Measurements from ENCODE around the gene FSIP1. TPM values are rescaled to one million over a fixed set of nuclear protein-coding genes. Genes with fewer than 3 reads are reported as not detected.
"Not testable (repeated sequence)": the region's sequence is repeated elsewhere in the genome, so short reads cannot be mapped to it uniquely, and the experiment has no call there.

The FSIP1 gene
- 0.51 TPM for polyA plus RNA-seq (2013, experiment 1 of 2; ENCODE audit: insufficient read length)
- polyA plus RNA-seq (2013, experiment 2 of 2; ENCODE audit: insufficient read length), result 1.4 TPM

DNA sequence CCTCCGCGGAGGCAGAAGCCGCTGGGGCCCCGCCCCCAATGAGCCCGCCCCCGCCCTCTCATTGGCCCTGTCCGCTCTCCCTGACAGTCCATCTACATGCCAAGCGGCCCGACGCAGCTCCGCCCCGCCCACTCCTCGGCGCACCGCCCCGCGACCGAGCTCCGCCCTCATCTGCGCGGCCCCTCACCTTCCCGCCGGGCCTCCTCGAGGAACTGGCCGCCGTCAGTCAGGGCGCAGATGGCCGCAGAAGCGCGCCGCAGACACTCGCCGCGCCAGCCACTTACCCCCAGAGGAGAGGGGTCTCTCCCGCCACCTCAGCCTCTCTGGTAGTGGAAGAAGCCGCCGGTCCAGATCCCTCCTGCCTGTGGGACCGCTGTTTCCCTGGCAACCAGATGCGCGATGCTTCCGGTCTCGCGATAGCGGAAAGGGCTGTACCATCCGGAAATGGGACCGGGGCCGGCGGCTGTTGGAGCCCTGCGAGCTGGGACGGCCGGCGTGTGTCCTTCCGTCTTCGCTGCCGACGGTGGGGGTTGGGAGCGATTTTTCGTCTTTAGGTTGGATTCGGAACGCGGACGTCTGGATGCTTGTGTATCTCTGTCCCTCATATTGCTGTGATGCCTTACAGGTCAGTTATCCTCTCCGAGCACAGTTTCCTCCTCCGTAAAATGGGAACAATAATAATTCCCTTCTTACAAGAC, at the start of gene FSIP1:
FSIP1 (minus strand) TSS at position 401 of the 698 bp plus-strand sequence. CDS start 6,317 bp downstream, outside the sequence.
- DNase-seq, result peak; percentile 98

- DNase-seq, result no peak
Measured at GRCh38 chr15:39830166-39830565, 47.5 kb upstream of the FSIP1 start.

DNA sequence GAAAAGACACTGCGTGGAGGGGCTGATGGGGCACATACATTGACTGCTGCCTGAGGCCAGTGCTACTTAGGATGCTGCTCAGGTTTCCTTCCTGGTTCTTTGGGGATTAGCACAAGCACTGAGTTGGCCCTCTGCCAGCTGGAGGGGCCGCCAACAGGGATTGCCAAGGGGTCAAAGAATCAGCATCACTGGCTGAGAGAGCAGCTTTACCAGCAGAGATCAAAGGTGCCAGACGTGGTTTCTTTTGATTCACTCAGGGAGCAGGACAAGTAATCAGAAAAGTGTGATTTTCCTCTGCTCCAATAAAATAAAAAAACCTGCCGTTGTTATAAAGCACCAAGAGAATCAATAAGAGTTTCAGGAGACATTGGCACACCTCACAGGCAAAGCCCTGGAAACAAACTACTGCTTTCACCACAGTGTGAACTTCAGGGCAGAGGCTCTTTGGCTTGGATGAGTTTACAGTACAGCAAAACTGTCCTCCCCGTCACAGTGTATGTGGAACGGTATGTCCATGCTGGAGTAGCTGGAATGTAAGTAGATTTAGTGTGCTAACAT, 45.8 kb upstream of the FSIP1 start:
- DNase-seq, result peak; percentile 64

GRCh38 chr15:39826975-39827374, 44.3 kb upstream of the FSIP1 start:
- no peak for DNase-seq

DNA sequence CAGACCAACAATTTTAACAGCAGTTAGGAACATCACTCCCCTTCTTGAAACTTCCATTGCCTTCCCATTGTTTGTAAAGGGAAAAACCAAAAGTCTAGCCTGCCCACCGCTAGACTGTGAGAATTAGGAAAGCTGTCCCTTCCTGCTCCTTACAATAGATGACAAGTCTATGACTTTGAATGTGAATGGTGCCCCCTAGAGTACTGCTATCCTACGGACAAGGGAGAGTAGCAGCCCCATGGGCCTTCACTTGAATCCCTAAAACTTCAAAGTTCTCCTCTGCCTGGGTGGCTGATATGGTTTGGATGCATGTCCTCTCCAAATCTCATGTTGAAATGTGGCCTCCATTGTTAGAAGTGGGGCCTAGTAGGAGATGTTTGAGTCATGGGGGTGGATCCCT, 41.0 kb upstream of the FSIP1 start:
- DNase-seq, result no peak

GRCh38 chr15:39820050-39820602, 37.5 kb upstream of the FSIP1 start:
- no peak for DNase-seq

DNA sequence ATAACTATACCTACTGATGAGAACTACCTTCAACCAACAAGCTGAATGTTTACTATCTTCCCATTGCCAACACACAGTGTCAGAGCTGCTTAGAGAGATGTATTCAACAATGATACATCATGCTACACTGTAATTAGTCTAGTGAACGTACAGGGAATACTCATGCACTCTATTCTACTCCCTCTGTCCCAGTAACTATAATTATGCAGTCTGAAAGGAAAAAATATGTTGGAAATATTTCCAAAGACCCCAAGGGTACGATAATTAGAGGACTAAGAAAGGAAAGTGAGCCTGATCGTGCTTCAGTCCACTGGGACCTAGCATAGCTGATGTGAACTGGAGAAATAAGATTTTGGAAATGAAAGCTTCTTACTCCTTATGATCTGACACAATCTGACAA, 36.9 kb upstream of the FSIP1 start:
- DNase-seq, result no peak

DNA sequence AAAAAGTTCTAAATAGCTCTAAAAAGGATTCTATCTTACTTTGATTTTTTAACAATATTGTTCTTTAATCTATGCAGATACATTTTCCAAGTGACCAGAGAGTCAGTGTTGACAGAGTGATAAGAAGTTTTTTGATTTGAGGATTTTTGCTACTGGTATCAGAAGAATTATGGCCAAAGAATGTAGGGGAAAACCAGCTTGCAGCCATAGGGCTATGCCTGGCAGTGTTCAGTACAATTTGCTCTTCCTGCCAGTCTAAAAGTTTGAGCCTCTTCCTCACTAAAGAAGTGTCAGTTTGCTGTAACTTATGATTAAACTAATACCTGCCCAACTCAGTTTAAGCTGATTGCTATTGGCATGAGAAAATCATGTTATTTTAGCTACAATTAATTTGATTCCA, 35.3 kb upstream of the FSIP1 start:
- no peak for DNase-seq

DNA sequence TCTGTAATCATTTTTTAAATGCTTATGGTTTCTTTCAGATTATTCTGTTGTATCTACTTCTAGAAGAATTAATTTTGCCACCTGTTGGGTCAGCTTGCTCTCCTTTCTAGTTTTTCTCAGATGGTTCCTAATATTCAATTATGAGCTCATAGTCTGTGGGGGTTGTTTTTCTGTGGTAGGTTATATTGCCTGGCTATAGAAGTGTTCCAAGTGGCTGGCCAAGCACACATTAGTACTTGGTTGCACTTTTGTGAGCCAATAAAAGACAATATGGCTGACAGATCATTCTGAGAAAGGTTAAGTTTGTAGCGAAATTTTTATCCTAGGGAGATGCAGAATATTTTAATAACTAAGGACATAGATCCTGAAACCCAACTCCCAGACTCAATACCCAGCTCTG, 31.8 kb upstream of the FSIP1 start:
- DNase-seq, result no peak

GRCh38 chr15:39812651-39813050, 30.0 kb upstream of the FSIP1 start:
- not testable (repeated sequence) for DNase-seq

GRCh38 chr15:39808909-39809308, 26.3 kb upstream of the FSIP1 start:
- no peak for DNase-seq

DNA sequence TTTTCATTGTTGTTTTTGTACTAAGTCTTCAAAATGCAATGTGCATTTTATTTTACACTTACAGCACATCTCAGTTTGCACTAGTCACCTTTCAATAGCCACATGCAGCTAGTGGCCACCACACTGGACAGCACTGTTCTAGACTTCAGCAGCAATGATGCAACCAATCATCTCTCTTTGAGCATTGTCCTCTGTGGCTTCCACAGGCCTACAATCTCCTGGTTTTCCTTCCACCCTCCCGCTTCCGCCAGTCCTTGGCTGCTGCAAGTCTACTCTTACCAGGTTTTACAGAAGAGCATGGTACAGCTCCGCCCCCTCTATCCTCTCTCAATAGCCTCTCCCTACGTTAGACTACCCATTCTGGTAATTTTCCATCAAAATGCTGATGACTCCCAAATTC, 25.1 kb upstream of the FSIP1 start:
- DNase-seq, result no peak

- peak; percentile 43 for DNase-seq
Measured at GRCh38 chr15:39804026-39804425, 21.4 kb upstream of the FSIP1 start.

DNA sequence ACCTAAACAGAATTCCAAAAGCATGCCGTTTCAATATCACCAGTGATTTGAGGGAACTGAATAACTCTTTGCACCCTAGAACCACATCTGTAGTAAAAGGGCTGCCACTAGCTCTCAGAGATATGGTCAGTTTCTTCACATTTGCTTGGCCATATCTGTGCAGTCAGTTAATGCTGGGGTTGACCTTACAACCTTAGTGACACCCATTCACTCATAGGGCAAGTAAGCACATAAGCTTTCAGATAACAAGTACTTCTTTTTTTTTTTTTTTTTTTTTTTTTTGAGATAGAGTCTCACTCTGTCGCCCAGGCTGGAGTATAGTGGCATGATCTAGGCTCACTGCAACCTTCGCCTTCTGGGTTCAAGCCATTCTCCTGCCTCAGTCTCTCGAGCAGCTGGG, 20.4 kb upstream of the FSIP1 start:
- no peak for DNase-seq

GRCh38 chr15:39801641-39802309, 19.1 kb upstream of the FSIP1 start:
- no peak for DNase-seq

- DNase-seq, result no peak
Measured at GRCh38 chr15:39799552-39800011, 16.9 kb upstream of the FSIP1 start.

- DNase-seq, result no peak
Measured at GRCh38 chr15:39798382-39798781, 15.7 kb upstream of the FSIP1 start.

DNA sequence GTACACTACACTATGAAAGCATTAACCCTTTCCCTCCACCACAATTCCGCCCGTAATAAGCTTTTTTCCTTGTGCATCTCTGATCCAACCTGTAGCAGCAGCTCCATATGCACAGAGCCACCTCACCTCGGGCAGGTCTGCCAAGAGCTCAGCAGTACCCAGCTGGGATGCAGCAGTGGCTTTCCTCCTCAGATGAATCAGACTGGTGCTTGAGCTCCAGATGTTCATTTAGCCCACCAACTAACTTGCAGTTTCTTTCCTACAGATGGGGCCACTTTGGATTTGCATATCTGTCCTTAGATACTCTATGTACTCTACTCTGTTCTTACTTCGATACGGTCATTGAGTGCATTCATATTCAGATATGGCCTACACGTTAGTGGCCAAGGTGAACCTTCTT, 14.8 kb upstream of the FSIP1 start:
- no peak for DNase-seq

DNA sequence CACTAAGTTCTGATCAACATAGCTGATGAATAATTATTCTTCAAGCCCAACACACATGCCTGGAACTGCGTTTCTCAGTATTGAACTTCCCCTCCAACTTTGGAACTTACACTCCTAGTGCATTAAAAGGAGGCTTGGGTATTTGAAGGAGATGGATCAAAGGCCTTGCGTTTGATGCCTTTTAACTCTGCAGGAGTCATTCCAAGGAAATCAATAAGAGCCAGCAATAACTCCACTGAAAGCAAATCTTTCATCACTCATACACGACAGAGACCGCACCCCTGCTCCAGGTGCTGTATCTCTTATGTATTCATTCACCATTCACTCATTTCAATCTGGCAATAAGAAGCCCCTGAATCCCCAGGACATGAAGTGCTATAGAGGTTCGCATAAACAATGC, 14.0 kb upstream of the FSIP1 start:
- DNase-seq, result no peak

DNA sequence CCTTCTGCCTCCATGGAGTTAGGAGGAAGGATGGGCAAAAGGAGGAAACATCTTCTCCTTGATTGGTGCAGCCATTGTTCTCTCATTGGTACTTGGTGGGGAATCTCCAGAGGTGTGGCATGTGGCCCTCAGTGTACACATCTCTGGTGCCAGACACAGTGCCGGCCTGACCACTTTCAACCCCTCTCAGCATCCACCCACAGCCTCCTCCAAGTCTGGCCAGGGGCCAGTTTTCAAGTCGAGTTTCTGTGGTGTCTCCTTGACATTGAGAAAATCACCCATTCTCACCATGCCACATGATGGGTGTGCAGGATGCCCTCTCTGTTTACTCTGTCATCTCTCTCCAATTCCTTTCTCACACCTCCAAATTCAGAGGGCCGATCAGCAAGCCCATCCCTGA, 12.8 kb upstream of the FSIP1 start:
- DNase-seq, result no peak

DNA sequence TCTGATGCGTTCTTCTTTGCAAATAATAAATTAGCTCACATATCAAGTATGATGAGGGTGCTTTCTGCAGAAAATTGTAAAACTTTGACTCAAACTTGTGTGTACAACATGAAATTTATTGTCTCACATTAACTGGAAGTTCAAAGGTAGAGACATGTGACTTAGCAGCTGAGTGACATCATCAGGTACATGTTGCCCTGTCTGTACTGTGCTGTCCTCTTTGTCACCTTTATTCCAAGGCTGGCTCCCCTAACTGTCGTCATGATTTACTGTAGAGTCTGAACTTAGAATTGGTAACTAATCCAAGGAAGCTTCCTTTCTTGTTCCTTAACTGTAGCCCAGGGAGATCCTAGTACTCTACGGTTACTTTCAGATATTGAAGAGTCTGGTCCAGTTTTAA, 12.3 kb upstream of the FSIP1 start:
- DNase-seq, result no peak

GRCh38 chr15:39793923-39794322, 11.3 kb upstream of the FSIP1 start:
- no peak for DNase-seq

GRCh38 chr15:39792844-39793335, 10.2 kb upstream of the FSIP1 start:
- DNase-seq, result no peak
